Tibial artery (tissue), 4 donors: ENCODE results near the gene UBE2F.
A peak's percentile ranks its signal among the peaks of the same experiment; 100 is the strongest.
"Not testable (repeated sequence)": the region's sequence is repeated elsewhere in the genome, so short reads cannot be mapped to it uniquely, and the experiment has no call there.

Experiments used
- DNase-seq, 2 donors: peaks; one replicate each; pipeline ENCODE4 v3.0.0-alpha.2; 2019
- H3K27ac ChIP-seq, 2 donors: fragments of 200-600 bp; sonication (generic) in 1 of 2; 1 replicate in 1 of 2; 2 replicates in 1 of 2; pipeline ENCODE4 v1.5.1; 2018 to 2019; ENCODE audit warnings: mild to moderate bottlenecking in 1 of 2
- H3K27me3 ChIP-seq, 2 donors: fragments of 200-600 bp; sonication (generic) in 1 of 2; one replicate each; pipeline versions ENCODE4 v1.5.1 to v1.6.0; 2016 to 2019
- H3K36me3 ChIP-seq, 3 donors: fragments of 200-600 bp; sonication (generic) in 2 of 3; one replicate each; pipeline ENCODE4 v1.5.1; 2016 to 2019; ENCODE audit warnings: mild to moderate bottlenecking in 2 of 3
- H3K4me1 ChIP-seq, 4 donors: fragments of 200-600 bp; sonication (generic) in 2 of 4; 1 replicate in 3 of 4; 2 replicates in 1 of 4; pipeline ENCODE4 v1.5.1; 2016 to 2019
- H3K4me3 ChIP-seq, 2 donors: fragments of 200-600 bp; sonication (generic) in 1 of 2; 1 replicate in 1 of 2; 2 replicates in 1 of 2; pipeline ENCODE4 v1.5.1; 2018 to 2019; ENCODE audit warnings: mild to moderate bottlenecking in 2 of 2
- H3K9me3 ChIP-seq, 3 donors: fragments of 200-600 bp; sonication (generic) in 1 of 3; one replicate each; pipeline ENCODE4 v1.5.1; 2016 to 2019
- intact Hi-C: fragments of 100-400 bp; cut with DNase I; formaldehyde crosslinking; loops from one replicate; pipeline ENCODE4 v1.15.0; 2023; ENCODE audit warnings: low total_unique reads
- TF ChIP-seq, protein P1 (sequence below), 2 experiments: fragments of 200-600 bp in 1 of 2; fragments of 450-650 bp in 1 of 2; IDR thresholded peaks; one replicate each; pipeline ENCODE4 v1.5.1; 2017 to 2019; ENCODE audit warnings: antibody characterized with exemption in 2 of 2, mild to moderate bottlenecking in 1 of 2, moderate library complexity in 1 of 2

Gene UBE2F

GRCh38 chr2:237956402-237956736 is 10.4 kb upstream of the UBE2F start:
- TF ChIP-seq, protein P1, sequence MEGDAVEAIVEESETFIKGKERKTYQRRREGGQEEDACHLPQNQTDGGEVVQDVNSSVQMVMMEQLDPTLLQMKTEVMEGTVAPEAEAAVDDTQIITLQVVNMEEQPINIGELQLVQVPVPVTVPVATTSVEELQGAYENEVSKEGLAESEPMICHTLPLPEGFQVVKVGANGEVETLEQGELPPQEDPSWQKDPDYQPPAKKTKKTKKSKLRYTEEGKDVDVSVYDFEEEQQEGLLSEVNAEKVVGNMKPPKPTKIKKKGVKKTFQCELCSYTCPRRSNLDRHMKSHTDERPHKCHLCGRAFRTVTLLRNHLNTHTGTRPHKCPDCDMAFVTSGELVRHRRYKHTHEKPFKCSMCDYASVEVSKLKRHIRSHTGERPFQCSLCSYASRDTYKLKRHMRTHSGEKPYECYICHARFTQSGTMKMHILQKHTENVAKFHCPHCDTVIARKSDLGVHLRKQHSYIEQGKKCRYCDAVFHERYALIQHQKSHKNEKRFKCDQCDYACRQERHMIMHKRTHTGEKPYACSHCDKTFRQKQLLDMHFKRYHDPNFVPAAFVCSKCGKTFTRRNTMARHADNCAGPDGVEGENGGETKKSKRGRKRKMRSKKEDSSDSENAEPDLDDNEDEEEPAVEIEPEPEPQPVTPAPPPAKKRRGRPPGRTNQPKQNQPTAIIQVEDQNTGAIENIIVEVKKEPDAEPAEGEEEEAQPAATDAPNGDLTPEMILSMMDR (IDR thresholded peaks at IDR 0.05), result no peak
- no peaks in the 10 kb centered on the region for H3K36me3 ChIP-seq
- intact Hi-C loops, result no loop called here
- no peak overlapping the region for H3K27ac ChIP-seq
- H3K27me3 ChIP-seq, result peaks cover 0 to 31% of the 10 kb centered on the region in 2 donors
- H3K9me3 ChIP-seq, result no peaks in the 10 kb centered on the region
- peak overlapping the region in 1 of 2 donors; percentile 39 for H3K4me3 ChIP-seq
- DNase-seq, result no peak
- H3K4me1 ChIP-seq, result peaks cover 0 to 11% (median 11%) of the 10 kb centered on the region in 4 donors

DNA sequence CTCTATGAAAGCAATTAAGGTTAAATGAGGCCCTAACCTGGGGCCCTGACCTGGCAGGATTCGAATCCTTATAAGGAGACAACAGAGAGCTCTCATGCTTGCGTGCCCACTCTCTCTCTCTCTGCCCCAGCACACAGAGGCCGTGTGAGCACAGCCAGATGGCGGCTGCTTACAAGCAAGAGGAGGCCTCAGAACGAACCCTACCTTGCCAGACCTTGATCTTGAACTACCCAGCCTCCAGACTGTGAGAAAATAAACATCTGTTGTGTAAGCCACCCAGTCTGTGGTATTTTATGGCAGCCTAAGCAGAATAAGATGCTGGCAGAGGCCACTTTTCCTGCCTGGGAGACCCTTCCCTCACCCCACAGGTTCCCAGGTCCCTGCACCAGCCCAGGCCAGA is 5.2 kb upstream of the UBE2F start:
- no peaks in the 10 kb centered on the region for H3K36me3 ChIP-seq
- H3K4me1 ChIP-seq, result peaks cover 0 to 6% (median 5%) of the 10 kb centered on the region in 4 donors
- intact Hi-C loops, result no loop called here
- DNase-seq, result no peak
- H3K27ac ChIP-seq, result no peak overlapping the region
- no peak overlapping the region for H3K4me3 ChIP-seq
- TF ChIP-seq, protein P1 (IDR thresholded peaks at IDR 0.05), result no peak
- H3K27me3 ChIP-seq, result peaks cover 0 to 2% of the 10 kb centered on the region in 2 donors
- peaks cover 0 to 13% (median 9%) of the 10 kb centered on the region in 3 donors for H3K9me3 ChIP-seq

DNA sequence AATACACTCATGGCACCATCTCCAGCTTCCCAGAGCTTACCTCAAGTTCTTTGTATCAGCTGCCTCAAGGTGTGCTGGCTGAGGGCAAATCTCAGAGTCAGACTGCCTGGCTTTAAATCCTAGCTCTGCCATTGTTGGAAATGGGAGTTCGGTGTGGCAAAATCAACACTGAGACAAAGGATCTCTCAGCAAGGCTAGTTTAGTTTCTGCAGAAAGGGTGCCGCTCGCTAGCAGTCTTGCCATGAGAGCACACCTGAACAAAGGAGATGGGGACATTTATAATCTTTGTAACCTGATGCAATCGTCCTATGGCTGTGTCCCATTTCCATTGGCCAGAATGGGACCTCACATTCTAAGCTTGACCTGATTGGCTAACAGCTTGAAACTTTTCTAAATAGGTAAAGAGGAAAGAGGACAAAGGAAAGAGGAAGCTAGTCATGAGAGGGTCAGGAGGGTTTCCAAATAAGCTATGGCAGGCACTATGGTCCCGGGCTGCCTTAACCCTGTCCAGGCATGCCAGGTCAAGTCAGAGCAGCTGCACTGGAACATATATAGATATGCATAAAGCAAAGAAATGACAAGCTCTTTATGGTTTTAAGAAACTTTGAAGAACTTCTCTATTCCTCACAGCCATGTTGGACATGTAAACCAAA is 4.3 kb upstream of the UBE2F start:
- DNase-seq, result no peak
- H3K27me3 ChIP-seq, result no peaks in the 10 kb centered on the region
- TF ChIP-seq, protein P1 (IDR thresholded peaks at IDR 0.05), result no peak
- no peak overlapping the region for H3K27ac ChIP-seq
- H3K36me3 ChIP-seq, result no peaks in the 10 kb centered on the region
- H3K4me1 ChIP-seq, result peaks cover 0 to 8% (median 6%) of the 10 kb centered on the region in 4 donors
- intact Hi-C loops, result no loop called here
- H3K9me3 ChIP-seq, result peaks cover 0 to 13% (median 9%) of the 10 kb centered on the region in 3 donors
- no peak overlapping the region for H3K4me3 ChIP-seq

- H3K4me3 ChIP-seq, H3K27me3 ChIP-seq, DNase-seq, H3K27ac ChIP-seq, intact Hi-C loops, H3K36me3 ChIP-seq: not testable (repeated sequence)
- Histone ChIP-seq H3K4me1 (peaks cover 0 to 18% (median 15%) of the 10 kb centered on the region in 4 donors), H3K9me3 (peaks cover 0 to 13% (median 9%) of the 10 kb centered on the region in 3 donors)
Measured at GRCh38 chr2:237963490-237963991, 3.3 kb upstream of the UBE2F start.

DNA sequence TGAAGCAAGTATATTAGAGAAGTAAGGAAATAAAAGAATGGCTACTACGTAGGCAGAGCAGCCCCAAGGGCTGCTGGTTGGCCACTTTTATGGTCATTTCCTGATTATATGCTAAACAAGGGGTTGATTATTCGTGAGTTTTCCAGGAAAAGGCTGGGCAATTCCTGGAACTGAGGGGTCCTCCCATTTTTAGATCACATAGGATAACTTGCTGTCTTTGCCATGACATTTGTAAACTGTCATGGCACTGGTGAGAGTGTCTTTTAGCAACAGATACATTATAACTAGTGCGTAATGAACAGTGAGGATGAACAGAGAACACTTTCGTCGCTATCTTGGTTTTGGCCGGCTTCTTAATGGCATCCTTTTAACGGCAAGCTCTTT is 2.6 kb upstream of the UBE2F start:
- no peaks in the 10 kb centered on the region for H3K36me3 ChIP-seq
- peaks cover 0 to 13% (median 9%) of the 10 kb centered on the region in 3 donors for H3K9me3 ChIP-seq
- intact Hi-C loops, result no loop called here
- H3K27me3 ChIP-seq, result no peaks in the 10 kb centered on the region
- TF ChIP-seq, protein P1 (IDR thresholded peaks at IDR 0.05), result no peak
- peaks cover 0 to 24% (median 22%) of the 10 kb centered on the region in 4 donors for H3K4me1 ChIP-seq
- no peak overlapping the region for H3K27ac ChIP-seq
- DNase-seq, result no peak
- H3K4me3 ChIP-seq, result no peak overlapping the region

DNA sequence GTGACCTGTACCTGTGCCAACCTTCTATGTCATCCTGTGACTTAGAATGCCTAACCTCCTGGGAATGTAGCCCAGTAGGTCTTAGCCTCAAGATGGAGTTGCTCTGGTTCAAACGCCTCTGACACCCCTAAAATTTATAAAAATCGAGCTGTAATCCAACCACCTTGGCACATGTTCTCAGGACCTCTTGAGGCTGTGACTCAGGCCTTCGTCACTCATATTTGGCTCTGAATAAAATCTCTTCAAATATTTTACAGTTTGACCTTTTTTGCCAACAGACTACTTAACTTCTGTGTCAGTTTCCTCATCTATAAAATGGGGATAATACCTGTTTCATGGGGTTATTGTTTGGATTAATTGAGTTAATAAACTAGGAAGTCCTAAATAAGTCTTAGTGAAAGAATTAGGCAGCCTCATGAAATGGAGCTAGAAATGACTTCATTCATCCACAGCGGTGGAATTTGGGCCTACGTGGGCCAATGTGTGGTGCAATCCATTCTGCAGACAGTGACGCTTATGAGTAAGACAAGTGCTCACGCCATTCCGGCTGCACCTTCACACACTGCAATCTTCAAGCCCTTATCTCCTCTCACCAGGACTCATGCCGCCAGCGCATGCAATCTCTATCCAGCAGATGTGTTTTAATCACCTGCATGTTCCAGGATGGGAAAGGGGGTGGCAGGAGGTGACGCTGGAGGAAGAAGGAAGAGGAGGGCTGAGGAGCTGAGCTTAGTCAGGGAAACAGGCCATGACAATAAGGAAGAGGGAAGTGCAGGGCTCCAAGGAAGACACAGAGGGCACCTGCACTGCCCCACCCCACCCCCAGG is 2.0 kb upstream of the UBE2F start:
- H3K4me3 ChIP-seq, result no peak overlapping the region
- intact Hi-C loops, result loop anchor here (5.0 kb wide), 1 partner anchor 107 kb away; the partner anchor contains the start of gene RAMP1
- no peaks in the 10 kb centered on the region for H3K27me3 ChIP-seq
- H3K9me3 ChIP-seq, result peaks cover 0 to 13% (median 9%) of the 10 kb centered on the region in 3 donors
- H3K4me1 ChIP-seq, result peaks cover 0 to 30% (median 26%) of the 10 kb centered on the region in 4 donors
- TF ChIP-seq, protein P1 (IDR thresholded peaks at IDR 0.05), result no peak
- no peak overlapping the region for H3K27ac ChIP-seq
- H3K36me3 ChIP-seq, result no peaks in the 10 kb centered on the region
- DNase-seq, result no peak

DNA sequence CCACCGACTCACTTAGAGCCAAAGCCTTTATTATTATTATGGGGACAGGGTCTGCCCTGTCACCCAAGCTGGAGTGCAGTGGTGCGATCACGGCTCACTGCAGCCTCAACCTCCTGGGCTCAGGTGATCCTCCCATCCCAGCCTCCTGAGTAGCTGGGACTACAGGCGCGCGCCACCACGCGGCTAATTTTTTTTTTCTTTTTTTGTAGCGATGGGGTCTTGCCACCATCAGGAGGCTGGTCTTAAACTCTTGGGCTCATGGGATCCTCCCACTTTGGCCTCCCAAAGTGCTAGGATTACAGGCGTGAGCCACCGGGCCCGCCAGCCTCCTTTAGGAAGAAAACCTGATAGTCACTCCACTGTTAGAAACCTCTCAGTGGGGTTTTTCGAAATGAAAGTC is 970 bp upstream of the UBE2F start:
- H3K27ac ChIP-seq, result peak overlapping the region; percentile 61 to 72
- peak overlapping the region; percentile 65 to 82 for H3K4me3 ChIP-seq
- not testable (repeated sequence) for H3K27me3 ChIP-seq, DNase-seq, H3K36me3 ChIP-seq
- H3K9me3 ChIP-seq, result peaks cover 0 to 13% (median 9%) of the 10 kb centered on the region in 3 donors
- intact Hi-C loops, result loop anchor here (5.0 kb wide), 1 partner anchor 109 kb away; the partner anchor contains the start of gene RAMP1
- H3K4me1 ChIP-seq, result peaks cover 0 to 41% (median 26%) of the 10 kb centered on the region in 4 donors
